Measurements from ENCODE around the gene PRKAG2.

DNA sequence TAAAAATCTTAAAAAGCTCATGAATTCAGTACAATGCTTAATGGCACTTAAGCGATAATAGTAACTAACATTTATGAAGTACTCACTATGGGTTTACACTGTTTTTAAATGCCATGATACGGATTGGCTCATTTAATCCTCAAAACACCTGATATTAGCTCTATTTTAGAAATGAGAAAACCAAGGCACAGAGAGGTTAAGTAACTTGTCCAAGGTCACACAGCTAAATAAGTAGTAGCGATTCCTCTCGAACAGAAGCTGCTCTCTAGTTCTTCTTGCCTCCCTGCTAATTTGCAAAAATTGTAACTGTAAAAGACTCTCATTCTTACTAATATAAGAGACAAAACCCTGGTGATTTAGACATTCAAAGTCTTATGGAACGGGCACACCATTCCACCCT lies 246.6 kb downstream of the PRKAG2 start:
- TF ChIP-seq, protein P1, sequence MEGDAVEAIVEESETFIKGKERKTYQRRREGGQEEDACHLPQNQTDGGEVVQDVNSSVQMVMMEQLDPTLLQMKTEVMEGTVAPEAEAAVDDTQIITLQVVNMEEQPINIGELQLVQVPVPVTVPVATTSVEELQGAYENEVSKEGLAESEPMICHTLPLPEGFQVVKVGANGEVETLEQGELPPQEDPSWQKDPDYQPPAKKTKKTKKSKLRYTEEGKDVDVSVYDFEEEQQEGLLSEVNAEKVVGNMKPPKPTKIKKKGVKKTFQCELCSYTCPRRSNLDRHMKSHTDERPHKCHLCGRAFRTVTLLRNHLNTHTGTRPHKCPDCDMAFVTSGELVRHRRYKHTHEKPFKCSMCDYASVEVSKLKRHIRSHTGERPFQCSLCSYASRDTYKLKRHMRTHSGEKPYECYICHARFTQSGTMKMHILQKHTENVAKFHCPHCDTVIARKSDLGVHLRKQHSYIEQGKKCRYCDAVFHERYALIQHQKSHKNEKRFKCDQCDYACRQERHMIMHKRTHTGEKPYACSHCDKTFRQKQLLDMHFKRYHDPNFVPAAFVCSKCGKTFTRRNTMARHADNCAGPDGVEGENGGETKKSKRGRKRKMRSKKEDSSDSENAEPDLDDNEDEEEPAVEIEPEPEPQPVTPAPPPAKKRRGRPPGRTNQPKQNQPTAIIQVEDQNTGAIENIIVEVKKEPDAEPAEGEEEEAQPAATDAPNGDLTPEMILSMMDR (IDR thresholded peaks at IDR 0.05; ENCODE audit: low read length): no peak
- TF ChIP-seq EZH2 (IDR thresholded peaks at IDR 0.05; ENCODE audit: borderline replicate concordance, low read length): no peak

All from OCI-LY1 (cell line).